Right atrium auricular region (tissue), 2 donors: ENCODE results near the gene PSME1. TPM values are rescaled to one million over a fixed set of nuclear protein-coding genes. Genes with fewer than 3 reads are reported as not detected.
A peak's percentile ranks its signal among the peaks of the same experiment; 100 is the strongest.

Experiments
- DNase-seq: peaks from one replicate; pipeline ENCODE4 v3.0.0-alpha.2; 2019; ENCODE audit warnings: low spot score
- H3K27ac ChIP-seq, 2 donors: fragments of 200-600 bp; sonication (generic); 1 replicate in 1 of 2; 2 replicates in 1 of 2; pipeline ENCODE4 v1.5.1; 2016 to 2019
- H3K27me3 ChIP-seq, 2 donors: fragments of 200-600 bp; sonication (generic); one replicate each; pipeline versions ENCODE4 v1.5.1 to v1.6.0; 2017 to 2019
- H3K36me3 ChIP-seq: fragments of 200-600 bp; sonication (generic); one replicate; pipeline ENCODE4 v1.5.1; 2016
- H3K4me1 ChIP-seq, 2 donors: fragments of 200-600 bp; sonication (generic); one replicate each; pipeline versions ENCODE4 v1.5.1 to v1.6.0; 2017 to 2019
- H3K4me3 ChIP-seq, 2 donors: fragments of 200-600 bp; sonication (generic); 1 replicate in 1 of 2; 2 replicates in 1 of 2; pipeline ENCODE4 v1.5.1; 2017 to 2019; ENCODE audit warnings: mild to moderate bottlenecking in 1 of 2, moderate library complexity in 1 of 2
- H3K9me3 ChIP-seq, 2 donors: fragments of 200-600 bp; sonication (generic); one replicate each; pipeline ENCODE4 v1.5.1; 2019
- CTCF ChIP-seq, 2 donors: fragments of 200-600 bp; sonication (generic); IDR thresholded peaks; one replicate each; pipeline ENCODE4 v1.5.1; 2019; ENCODE audit warnings: antibody characterized with exemption in 2 of 2
- total RNA-seq, 2 donors: library from RNA; depleted of rRNA; stranded (reverse); fragments of >200 nt; gene quantifications; one replicate each; pipeline ENCODE4 v1.1.0, GENCODE V29; 2016

The PSME1 gene
- total RNA-seq, 2 donors from 2014 or later, result 72.9 to 112 TPM

GRCh38 chr14:24135584-24135833 is 485 bp upstream of the PSME1 start:
- DNase-seq, result no peak
- Histone ChIP-seq H3K9me3 (no peaks in the 10 kb centered on the region), H3K27me3 (no peaks in the 10 kb centered on the region), H3K27ac (peak overlapping the region; percentile 89 to 94), H3K4me1 (peaks cover 0 to 71% of the 10 kb centered on the region in 2 donors), H3K36me3 (peaks cover 19% of the 10 kb centered on the region), H3K4me3 (peak overlapping the region; percentile 92 to 98)
- no peak for TF ChIP-seq CTCF (IDR thresholded peaks at IDR 0.05)

DNA sequence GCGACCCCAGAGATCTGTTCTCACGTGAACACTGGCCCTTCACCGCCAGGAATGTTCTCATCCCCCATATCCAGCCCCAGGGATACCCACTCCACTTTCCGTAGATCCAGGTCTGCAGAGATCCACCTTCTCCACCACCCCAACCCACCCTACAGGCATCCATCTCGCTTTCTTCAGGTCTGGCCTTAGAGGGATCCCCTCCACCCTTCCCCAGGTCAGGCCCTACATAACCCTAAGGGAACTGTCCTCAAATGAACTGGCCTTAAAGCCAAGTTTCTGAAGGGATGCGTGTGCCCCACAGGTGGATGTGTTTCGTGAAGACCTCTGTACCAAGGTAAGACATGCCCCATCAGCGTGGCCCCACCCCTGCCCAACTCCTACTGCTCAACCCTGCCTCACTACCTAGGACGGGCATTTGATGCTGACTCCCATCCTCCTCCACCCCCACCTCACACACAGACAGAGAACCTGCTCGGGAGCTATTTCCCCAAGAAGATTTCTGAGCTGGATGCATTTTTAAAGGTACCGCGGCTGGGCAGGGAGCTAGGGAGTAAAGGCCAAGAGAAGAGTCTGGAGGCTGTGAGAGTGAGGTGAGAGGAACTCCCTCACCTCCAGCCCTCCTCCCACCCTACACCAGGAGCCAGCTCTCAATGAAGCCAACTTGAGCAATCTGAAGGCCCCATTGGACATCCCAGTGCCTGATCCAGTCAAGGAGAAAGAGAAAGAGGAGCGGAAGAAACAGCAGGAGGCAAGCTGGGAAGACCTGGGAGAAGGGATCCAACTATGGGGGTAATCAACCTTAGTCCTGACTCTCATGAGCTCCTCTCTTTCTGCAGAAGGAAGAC is 912 bp downstream of the PSME1 start:
- H3K27ac ChIP-seq, result peak overlapping the region; percentile 89 to 94
- H3K4me1 ChIP-seq, result peaks cover 0 to 63% of the 10 kb centered on the region in 2 donors
- no peak for TF ChIP-seq CTCF (IDR thresholded peaks at IDR 0.05)
- H3K9me3 ChIP-seq, result no peaks in the 10 kb centered on the region
- no peaks in the 10 kb centered on the region for H3K27me3 ChIP-seq
- peaks cover 19% of the 10 kb centered on the region for H3K36me3 ChIP-seq
- H3K4me3 ChIP-seq, result peak overlapping the region; percentile 92 to 98
- no peak for DNase-seq

- peak overlapping the region in 1 of 2 donors; percentile 94 for H3K27ac ChIP-seq
- no peaks in the 10 kb centered on the region for H3K27me3 ChIP-seq
- peaks cover 0 to 61% of the 10 kb centered on the region in 2 donors for H3K4me1 ChIP-seq
- DNase-seq, result no peak
- peaks cover 19% of the 10 kb centered on the region for H3K36me3 ChIP-seq
- H3K4me3 ChIP-seq, result no peak overlapping the region
- H3K9me3 ChIP-seq, result no peaks in the 10 kb centered on the region
- no peak for TF ChIP-seq CTCF (IDR thresholded peaks at IDR 0.05)
Observed at GRCh38 chr14:24137529-24138395, 1.8 kb downstream of the PSME1 start.

- no peak for DNase-seq
- H3K27me3 ChIP-seq, result no peaks in the 10 kb centered on the region
- H3K36me3 ChIP-seq, result peaks cover 19% of the 10 kb centered on the region
- H3K4me3 ChIP-seq, result no peak overlapping the region
- peak overlapping the region in 1 of 2 donors; percentile 16 for H3K27ac ChIP-seq
- peaks cover 0 to 57% of the 10 kb centered on the region in 2 donors for H3K4me1 ChIP-seq
- H3K9me3 ChIP-seq, result no peaks in the 10 kb centered on the region
- TF ChIP-seq CTCF (IDR thresholded peaks at IDR 0.05), result no peak
Observed at GRCh38 chr14:24138396-24139271, 2.6 kb downstream of the PSME1 start.

GRCh38 chr14:24139272-24139934 is 3.4 kb downstream of the PSME1 start:
- TF ChIP-seq CTCF (IDR thresholded peaks at IDR 0.05), result no peak
- DNase-seq, result no peak
- H3K27ac ChIP-seq, result no peak overlapping the region
- peaks cover 0 to 57% of the 10 kb centered on the region in 2 donors for H3K4me1 ChIP-seq
- peaks cover 19% of the 10 kb centered on the region for H3K36me3 ChIP-seq
- H3K9me3 ChIP-seq, result no peaks in the 10 kb centered on the region
- H3K4me3 ChIP-seq, result no peak overlapping the region
- no peaks in the 10 kb centered on the region for H3K27me3 ChIP-seq
